Anterior cingulate cortex (tissue), 58 donors: ENCODE data around the gene CARNS1.

Source experiments
- DNase-seq, 58 donors: peaks; one replicate each; lab custom pipeline; 2025; lab: John Stamatoyannopoulos, UW

Gene CARNS1

GRCh38 chr11:67415501-67416304 lies at the start of gene CARNS1:
Gene CARNS1 (plus strand): TSS chr11:67415678. CDS start chr11:67416200, 522 bp downstream.
- peak in 39 of 58 donors; percentile 19 to 88 (median 70) for DNase-seq

DNA sequence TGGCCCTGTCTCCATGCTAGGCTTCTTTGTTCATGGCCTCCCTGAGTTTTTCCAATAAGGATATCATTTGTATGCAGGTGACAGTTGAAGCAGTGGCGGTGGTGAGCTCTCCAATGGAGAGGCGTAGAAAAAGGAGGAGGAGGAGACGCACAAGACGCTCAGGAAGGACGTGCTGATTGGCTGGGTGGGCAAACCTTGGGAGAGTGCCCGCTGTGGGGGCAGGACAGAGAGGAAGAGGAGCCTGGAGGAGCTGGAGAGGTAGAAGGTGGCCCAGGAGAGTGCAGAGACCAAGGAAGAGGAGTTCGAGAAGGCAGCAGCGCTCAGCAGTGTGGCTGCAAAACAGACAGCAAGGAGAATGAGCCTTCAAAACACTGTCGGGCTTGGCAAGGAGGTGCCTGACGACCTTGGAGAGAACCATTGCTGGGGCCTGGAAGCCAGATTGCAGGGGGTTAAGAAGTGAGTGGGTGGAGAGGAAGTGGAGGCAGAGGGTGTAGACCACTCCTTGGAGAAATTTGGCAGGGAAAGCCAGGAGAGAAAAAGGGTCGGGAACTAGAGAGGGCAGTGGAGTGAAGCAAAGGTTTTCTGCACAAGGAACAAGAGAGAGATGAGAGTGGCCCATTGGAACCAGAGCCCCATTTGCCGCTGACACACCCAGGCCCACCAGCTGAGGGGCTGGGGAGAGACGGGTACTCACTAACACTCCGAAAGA lies 49.6 kb upstream of the CARNS1 start:
- DNase-seq = peak in 3 of 58 donors; percentile 18 to 36 (median 20)

GRCh38 chr11:67366546-67366945 lies 48.9 kb upstream of the CARNS1 start:
- DNase-seq = no peak

GRCh38 chr11:67366961-67367760 lies 48.3 kb upstream of the CARNS1 start:
- DNase-seq = no peak

DNA sequence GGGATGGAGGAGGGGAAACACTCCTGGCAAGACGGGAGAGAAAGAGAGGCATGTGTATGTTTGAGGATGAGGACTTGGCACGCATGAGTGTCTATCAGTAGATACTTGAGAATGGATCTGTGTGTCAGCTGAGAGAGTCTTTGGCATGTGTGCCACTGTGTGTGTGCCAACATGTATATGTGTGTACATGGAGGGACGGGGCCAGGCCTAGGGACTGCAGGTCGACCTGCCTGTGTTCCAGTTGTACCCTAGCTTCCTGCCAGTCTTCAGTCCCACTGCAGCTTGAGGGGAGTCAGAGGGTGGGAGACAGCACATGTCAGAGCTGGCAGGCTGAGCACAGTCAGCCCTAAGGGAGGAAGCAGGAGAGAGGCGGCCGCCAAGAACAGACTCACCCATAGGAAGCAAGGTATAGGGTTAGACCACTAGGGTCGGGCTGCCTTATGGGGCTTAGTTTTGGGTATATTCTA lies 47.7 kb upstream of the CARNS1 start:
- DNase-seq = no peak

- DNase-seq = no peak
Measured at GRCh38 chr11:67368621-67369020, 46.9 kb upstream of the CARNS1 start.

- no peak for DNase-seq
Measured at GRCh38 chr11:67369275-67369674, 46.2 kb upstream of the CARNS1 start.

- DNase-seq = no peak
Measured at GRCh38 chr11:67369801-67370284, 45.6 kb upstream of the CARNS1 start.

- DNase-seq = no peak
Measured at GRCh38 chr11:67370351-67371076, 45.0 kb upstream of the CARNS1 start.

- no peak for DNase-seq
Measured at GRCh38 chr11:67371189-67371910, 44.1 kb upstream of the CARNS1 start.

GRCh38 chr11:67371911-67372320 lies 43.6 kb upstream of the CARNS1 start:
- DNase-seq = no peak

GRCh38 chr11:67372321-67372992 lies 43.0 kb upstream of the CARNS1 start:
- no peak for DNase-seq

- peak in 2 of 58 donors; percentile 24 to 41 for DNase-seq
Measured at GRCh38 chr11:67372993-67373647, 42.4 kb upstream of the CARNS1 start, which contains the start of gene CLCF1. Gene CLCF1 (minus strand): TSS chr11:67373598. CDS start chr11:67373539, 59 bp downstream.

GRCh38 chr11:67373648-67374570 lies 41.6 kb upstream of the CARNS1 start:
- peak in 11 of 58 donors; percentile 16 to 69 (median 45) for DNase-seq

DNA sequence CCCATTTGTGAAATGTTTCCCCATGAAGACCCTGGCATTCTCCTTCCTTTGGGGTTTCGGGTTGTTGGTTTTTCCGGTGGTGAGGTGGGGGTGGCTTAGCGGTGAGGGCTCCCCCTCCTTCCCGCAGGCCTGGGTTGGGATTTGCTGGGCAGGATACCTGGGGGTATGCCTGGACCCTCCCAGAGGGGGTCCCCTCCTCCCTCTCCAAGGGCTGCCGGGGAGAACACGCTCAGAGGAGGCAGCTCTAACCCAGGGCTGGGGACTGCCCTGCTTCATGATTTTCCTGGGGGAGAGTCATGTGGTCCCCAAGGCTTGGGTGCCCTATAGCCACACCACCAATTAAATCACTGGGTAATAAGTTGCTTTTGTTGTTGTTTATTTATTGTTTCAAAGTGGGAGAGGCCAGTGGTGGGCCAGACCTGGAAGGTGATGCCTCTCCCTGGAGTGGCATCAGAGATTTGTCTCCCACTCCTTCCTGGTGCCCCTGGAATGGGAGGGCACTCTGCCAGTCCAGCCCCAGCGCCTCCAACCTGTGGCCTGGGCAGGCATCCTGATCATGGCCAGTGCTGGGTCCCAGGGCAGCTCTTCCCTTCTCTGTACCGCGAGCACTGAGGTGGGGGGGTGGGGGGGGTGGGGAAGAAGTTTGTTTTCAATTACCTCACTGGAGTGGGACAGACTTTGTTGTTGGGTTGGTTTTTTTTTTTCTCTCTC lies 40.8 kb upstream of the CARNS1 start:
- DNase-seq = no peak
